Measurements from ENCODE around the gene REN.

Gene REN

DNA sequence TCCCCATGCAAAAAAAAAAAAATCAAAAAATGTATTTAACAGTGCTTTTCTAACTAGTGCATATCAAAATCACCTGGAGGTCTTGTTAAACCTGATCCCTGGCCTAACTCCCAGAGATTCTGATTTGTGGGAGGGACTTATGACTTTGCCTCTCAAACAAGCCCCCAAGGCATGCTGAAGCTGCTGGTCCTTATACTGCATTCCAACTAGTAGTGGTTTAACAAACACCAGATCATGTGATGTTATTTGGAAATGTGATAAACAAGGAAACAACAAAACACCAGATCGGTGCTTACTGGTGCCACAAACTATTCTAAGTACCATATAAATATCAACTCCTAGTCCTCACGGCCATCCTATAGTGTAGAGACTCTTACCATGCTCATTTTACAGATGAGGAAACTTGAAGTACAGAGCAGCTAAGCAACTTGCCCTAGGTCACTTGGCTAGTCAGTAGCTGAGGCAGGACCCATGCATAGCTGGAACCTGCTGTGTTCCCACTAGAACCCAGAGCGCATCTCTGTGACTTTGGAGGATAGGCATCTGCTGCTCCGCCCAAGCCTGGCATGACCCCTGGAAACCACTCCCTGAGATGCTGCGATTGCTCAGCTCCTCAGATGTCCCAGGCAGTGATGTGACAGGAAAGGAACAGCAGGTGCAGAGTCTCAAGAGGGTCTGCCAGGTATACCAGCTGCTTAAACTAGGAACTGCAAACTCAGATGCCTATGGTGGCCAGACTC is 55.1 kb downstream of the REN start:
- Histone ChIP-seq H3K4me1 (peaks cover 0 to 41% (median 25%) of the 10 kb centered on the region in 4 donors), H3K4me3 (no peak overlapping the region), H3K27ac (no peak overlapping the region), H3K27me3 (no peaks in the 10 kb centered on the region), H3K36me3 (peaks cover 3 to 29% (median 17%) of the 10 kb centered on the region in 3 donors), H3K9me3 (no peaks in the 10 kb centered on the region)
- no peak for DNase-seq
- TF ChIP-seq, protein P1, sequence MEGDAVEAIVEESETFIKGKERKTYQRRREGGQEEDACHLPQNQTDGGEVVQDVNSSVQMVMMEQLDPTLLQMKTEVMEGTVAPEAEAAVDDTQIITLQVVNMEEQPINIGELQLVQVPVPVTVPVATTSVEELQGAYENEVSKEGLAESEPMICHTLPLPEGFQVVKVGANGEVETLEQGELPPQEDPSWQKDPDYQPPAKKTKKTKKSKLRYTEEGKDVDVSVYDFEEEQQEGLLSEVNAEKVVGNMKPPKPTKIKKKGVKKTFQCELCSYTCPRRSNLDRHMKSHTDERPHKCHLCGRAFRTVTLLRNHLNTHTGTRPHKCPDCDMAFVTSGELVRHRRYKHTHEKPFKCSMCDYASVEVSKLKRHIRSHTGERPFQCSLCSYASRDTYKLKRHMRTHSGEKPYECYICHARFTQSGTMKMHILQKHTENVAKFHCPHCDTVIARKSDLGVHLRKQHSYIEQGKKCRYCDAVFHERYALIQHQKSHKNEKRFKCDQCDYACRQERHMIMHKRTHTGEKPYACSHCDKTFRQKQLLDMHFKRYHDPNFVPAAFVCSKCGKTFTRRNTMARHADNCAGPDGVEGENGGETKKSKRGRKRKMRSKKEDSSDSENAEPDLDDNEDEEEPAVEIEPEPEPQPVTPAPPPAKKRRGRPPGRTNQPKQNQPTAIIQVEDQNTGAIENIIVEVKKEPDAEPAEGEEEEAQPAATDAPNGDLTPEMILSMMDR (IDR thresholded peaks at IDR 0.05) = no peak
- intact Hi-C loops (cut with DNase I; ENCODE audit: low total_unique reads) = no loop called here

DNA sequence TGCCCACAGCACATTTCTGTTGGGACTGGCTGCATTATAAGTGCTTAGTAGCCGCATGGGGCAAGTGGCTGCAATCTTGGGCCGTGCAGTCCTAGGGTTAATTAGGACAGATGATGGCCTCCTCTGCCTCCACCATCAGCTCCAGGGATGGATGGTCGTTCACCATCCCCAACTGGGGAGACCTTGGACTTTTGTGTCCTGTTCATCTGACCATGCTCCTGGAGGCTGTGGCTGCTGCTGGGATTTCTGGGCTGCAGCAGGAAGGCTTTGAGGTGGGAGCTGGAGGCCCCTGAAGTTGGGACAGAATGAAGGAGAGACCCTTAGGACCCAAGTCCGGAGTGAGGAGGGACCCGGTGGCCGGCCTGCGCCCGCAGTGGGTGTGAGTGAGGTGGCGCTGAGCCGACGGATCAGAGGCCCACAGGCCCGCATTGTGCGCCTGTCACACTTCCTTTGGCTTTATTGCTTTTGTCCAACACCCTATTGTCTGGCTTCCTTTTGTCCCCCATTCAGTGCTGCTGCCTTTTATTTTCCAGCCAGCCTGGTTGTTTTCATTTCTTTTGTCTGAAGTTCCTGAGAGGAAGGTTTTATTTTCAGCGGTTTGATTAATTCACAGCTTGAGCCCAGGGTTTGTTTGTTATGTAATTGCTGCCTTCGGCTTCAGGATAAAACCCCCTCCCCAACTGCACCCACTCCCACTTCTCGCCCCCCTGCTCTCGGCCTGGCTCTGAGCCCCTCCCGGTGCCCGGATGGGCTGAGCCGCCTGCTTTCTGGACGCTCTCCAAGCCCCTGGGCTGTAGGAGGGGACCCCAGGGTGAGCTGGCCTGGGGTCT is 57.6 kb downstream of the REN start:
- Histone ChIP-seq H3K27ac (no peak overlapping the region), H3K9me3 (no peaks in the 10 kb centered on the region), H3K4me1 (peaks cover under 1 to 57% (median 42%) of the 10 kb centered on the region in 4 donors), H3K4me3 (no peak overlapping the region), H3K27me3 (no peaks in the 10 kb centered on the region), H3K36me3 (peaks cover 0 to 12% (median 2%) of the 10 kb centered on the region in 3 donors)
- no peak for DNase-seq
- TF ChIP-seq, protein P1 (IDR thresholded peaks at IDR 0.05) = no peak
- intact Hi-C loops (cut with DNase I; ENCODE audit: low total_unique reads) = no loop called here

DNA sequence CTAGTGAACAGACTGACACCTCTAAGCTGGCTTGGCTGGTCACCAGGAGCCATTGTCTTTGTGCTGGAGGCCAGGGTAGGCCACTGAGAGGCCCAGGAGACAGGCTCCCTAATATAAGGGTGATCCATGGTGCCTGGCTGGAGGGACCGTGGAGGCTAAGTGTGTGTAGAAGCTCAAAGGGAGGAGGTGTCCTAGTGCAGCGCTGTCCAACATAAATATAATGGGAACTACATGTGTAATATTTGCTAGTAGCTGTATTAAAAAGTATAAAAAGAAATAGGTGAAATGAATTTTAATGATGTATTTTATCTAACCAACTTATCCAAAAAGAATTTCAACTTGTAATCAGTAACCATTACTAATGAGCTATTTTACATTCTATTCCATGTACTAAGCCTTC is 58.2 kb downstream of the REN start:
- no peak overlapping the region for H3K27ac ChIP-seq

DNA sequence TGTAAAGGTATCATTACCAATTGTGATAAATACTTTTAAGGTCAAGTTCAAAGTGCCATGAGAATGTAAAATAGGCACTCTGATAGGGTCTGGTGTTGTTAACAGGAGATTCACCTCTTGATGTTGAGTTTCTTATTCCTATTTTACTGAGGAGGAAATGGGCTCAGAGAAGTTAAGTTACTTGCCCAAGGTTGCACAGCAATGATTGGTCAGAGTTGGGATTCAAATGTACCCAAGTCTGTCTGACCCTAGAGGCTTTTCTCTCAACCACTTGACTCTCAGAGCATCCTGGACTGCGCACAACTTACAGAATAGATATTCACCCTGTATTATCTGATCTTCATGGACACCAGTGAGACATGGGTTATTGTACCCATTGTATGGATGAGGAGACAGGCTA is 59.3 kb downstream of the REN start:
- DNase-seq = no peak
- Histone ChIP-seq H3K4me1 (peaks cover 3 to 74% (median 53%) of the 10 kb centered on the region in 4 donors), H3K27me3 (no peaks in the 10 kb centered on the region), H3K9me3 (no peaks in the 10 kb centered on the region), H3K36me3 (peaks cover 0 to 4% (median 0%) of the 10 kb centered on the region in 3 donors), H3K27ac (no peak overlapping the region), H3K4me3 (no peak overlapping the region)
- TF ChIP-seq, protein P1 (IDR thresholded peaks at IDR 0.05) = no peak
- intact Hi-C loops (cut with DNase I; ENCODE audit: low total_unique reads) = no loop called here

More for the DNA sequence above, 58.2 kb downstream of the REN start:
- Histone ChIP-seq H3K4me1 (peaks cover 3 to 63% (median 46%) of the 10 kb centered on the region in 4 donors), H3K36me3 (peaks cover 0 to 9% (median 0%) of the 10 kb centered on the region in 3 donors), H3K27me3 (no peaks in the 10 kb centered on the region), H3K9me3 (no peaks in the 10 kb centered on the region), H3K4me3 (no peak overlapping the region)
- TF ChIP-seq, protein P1 (IDR thresholded peaks at IDR 0.05) = no peak
- DNase-seq = no peak
- intact Hi-C loops (cut with DNase I; ENCODE audit: low total_unique reads) = no loop called here

DNA sequence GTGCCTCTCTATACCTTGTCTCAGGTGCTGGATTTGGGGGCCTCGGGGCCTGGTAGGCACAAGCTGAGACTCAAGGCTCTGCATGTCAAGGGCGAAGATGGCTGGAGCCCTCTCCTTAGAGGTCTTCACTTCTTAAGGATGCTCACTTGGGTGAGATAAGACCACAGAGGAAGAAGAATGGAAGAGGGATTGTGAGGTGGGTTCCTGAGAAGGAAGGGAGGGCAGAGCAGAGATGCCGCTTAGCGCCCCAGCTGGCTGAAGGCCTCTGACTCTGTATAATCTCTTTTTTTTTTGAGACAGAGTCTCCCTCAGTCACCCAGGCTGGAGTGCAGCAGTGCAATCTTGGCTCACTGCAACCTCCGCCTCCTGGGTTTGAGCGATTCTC is 61.0 kb downstream of the REN start:
- Histone ChIP-seq H3K27ac (peak overlapping the region; percentile 7 to 13), H3K4me1 (peaks cover 3 to 78% (median 67%) of the 10 kb centered on the region in 4 donors), H3K4me3 (no peak overlapping the region), H3K27me3 (no peaks in the 10 kb centered on the region), H3K9me3 (no peaks in the 10 kb centered on the region), H3K36me3 (peaks cover 0 to 4% (median 0%) of the 10 kb centered on the region in 3 donors)
- DNase-seq = no peak
- TF ChIP-seq, protein P1 (IDR thresholded peaks at IDR 0.05) = no peak
- intact Hi-C loops (cut with DNase I; ENCODE audit: low total_unique reads) = no loop called here
